Kidney (tissue), 14 donors: ENCODE measurements around the gene PALD1. TPM values are rescaled to one million over a fixed set of nuclear protein-coding genes. Genes with fewer than 3 reads are reported as not detected.

Source experiments
- DNase-seq, 5 donors: peaks; one replicate each; pipeline ENCODE4 v3.0.0-alpha.2; 2013 to 2020
- FAIRE-seq: peaks from 2 replicates; lab custom pipeline; 2012; peaks lifted over from hg19 to GRCh38; lab: Jason Lieb, UNC
- H3K27ac ChIP-seq, 2 donors: one replicate each; pipeline ENCODE4 v1.7.0; 2013; ENCODE audit warnings: low read depth in 2 of 2, low read length in 2 of 2, inconsistent platforms in 1 of 2
- H3K27me3 ChIP-seq: one replicate; pipeline ENCODE4 v1.7.1; 2013; ENCODE audit warnings: low read length, inconsistent platforms; ENCODE audit not compliant: control insufficient read depth, insufficient read depth
- H3K36me3 ChIP-seq, 3 donors: one replicate each; pipeline versions ENCODE4 v1.7.0 to v1.7.1; 2013; ENCODE audit warnings: low read length in 3 of 3, control low read depth in 1 of 3, inconsistent platforms in 1 of 3; ENCODE audit not compliant: insufficient read depth in 3 of 3, control insufficient read depth in 2 of 3
- H3K4me1 ChIP-seq, 3 donors: one replicate each; pipeline versions ENCODE4 v1.7.0 to v1.7.1; 2013; ENCODE audit warnings: low read length in 3 of 3, inconsistent platforms in 1 of 3, low read depth in 1 of 3; ENCODE audit not compliant: control insufficient read depth in 2 of 3, insufficient read depth in 2 of 3
- H3K4me3 ChIP-seq, 3 donors: one replicate each; pipeline versions ENCODE4 v1.7.0 to v1.8.1; 2013; ENCODE audit warnings: low read length in 3 of 3, control low read depth in 1 of 3, inconsistent platforms in 1 of 3
- H3K9ac ChIP-seq, 3 donors: one replicate each; pipeline versions ENCODE4 v1.7.0 to v1.7.1; 2013; ENCODE audit warnings: low read length in 3 of 3, control low read depth in 1 of 3, inconsistent platforms in 1 of 3
- H3K9me3 ChIP-seq, 3 donors: one replicate each; pipeline versions ENCODE4 v1.7.0 to v1.7.1; 2013; ENCODE audit warnings: low read length in 3 of 3, control low read depth in 1 of 3, inconsistent platforms in 1 of 3; ENCODE audit not compliant: control insufficient read depth in 2 of 3, insufficient read depth in 1 of 3
- CTCF ChIP-seq: IDR thresholded peaks from 3 replicates; pipeline ENCODE4 v1.5.1; 2012; ENCODE audit warnings: mild to moderate bottlenecking, moderate library complexity, borderline replicate concordance; ENCODE audit not compliant: insufficient read depth; ENCODE audit errors: extremely low read depth
- intact Hi-C: fragments of 100-400 bp; cut with DNase I; formaldehyde crosslinking; loops from one replicate; pipeline ENCODE4 v1.11.1; 2022
- polyA plus RNA-seq: library from polyadenylated mRNA; stranded (reverse); fragments of 350-450 nt; fragmentation: Illumina TruSeq; extraction: RNeasy Lipid Tissue Mini Kit (QIAGEN cat#74804); gene quantifications from one replicate; pipeline ENCODE4 v1.2.3, GENCODE V29; 2014; ENCODE audit warnings: low read depth, low replicate concordance; ENCODE audit not compliant: insufficient read depth
- total RNA-seq: library from RNA; stranded (reverse); fragmentation: NEBNext Ultra II Directional; extraction: Animal tissue kit (Norgen Biotek cat#: 25700); gene quantifications from one replicate; pipeline ENCODE4 v1.2.1, GENCODE V29; 2021
- donor health status: control.
- donor health status: control.
- donor health status: control.
- donor health status: control.
- donor health status: control.
- donor health status: DM: yes; HTN: yes; CAD: no.
- donor health status: Normal renal cell carcinoma (clear cell type).

Gene PALD1
- total and polyA plus RNA-seq, 2 donors from 2014 or later, result 3.0 to 14.4 TPM

DNA sequence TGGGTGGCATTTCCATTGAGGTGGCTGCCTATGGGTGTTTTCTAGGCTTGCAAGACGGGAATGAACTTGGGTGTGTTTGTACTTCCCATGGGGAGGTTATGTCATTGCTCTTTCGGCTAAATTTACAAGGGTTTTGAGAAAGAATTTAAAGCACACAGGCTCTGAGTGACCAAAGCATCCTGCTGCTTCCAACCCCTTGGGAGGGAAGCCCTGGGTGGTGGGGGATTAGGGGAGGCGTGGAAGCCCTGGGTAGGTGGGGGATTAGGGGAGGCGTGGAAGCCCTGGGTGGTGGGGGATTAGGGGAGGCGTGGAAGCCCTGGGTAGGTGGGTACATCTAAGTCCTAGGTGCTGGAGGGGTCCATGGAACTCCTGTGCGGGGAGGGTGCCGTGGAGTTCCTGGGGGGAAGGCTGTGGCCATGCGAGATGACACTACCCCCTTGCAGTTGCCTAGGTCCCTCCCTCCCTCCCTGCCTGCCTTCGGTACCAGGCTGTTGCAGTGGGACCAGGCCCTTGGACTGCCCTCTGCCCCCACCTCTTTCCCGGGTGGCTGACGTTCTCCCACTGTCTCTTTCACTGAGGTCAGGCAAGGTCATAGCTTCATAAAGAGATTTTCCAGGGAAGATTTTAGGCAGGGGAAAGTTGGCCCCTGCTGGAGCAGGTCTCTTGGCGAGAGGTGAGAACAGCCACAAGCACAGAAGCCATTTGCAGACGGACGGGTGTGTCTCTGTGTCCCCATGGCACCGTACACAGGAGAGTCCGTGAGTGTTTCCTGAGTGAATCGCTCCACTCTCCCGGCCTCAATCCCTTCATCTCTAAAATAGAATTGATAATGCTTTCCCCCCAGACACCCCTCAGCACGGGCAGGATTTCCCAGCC lies 104.5 kb downstream of the PALD1 start:
- no peaks in the 10 kb centered on the region for H3K9me3 ChIP-seq
- no peak for FAIRE-seq
- no peak overlapping the region for H3K27ac ChIP-seq
- no peak overlapping the region for H3K4me3 ChIP-seq
- no peak for TF ChIP-seq CTCF
- intact Hi-C loops, result no loop called here
- H3K27me3 ChIP-seq, result no peaks in the 10 kb centered on the region
- H3K36me3 ChIP-seq, result no peaks in the 10 kb centered on the region
- peak in 1 of 5 donors; percentile 24 for DNase-seq
- H3K4me1 ChIP-seq, result no peaks in the 10 kb centered on the region
- no peak overlapping the region for H3K9ac ChIP-seq

GRCh38 chr10:70583669-70584037 lies 105.1 kb downstream of the PALD1 start:
- TF ChIP-seq CTCF, result no peak
- no peaks in the 10 kb centered on the region for H3K9me3 ChIP-seq
- H3K36me3 ChIP-seq, result no peaks in the 10 kb centered on the region
- DNase-seq (peak in 3 of 5 donors; percentile 22 to 77 (median 27)), FAIRE-seq (no peak)
- H3K9ac ChIP-seq, result no peak overlapping the region
- intact Hi-C loops, result no loop called here
- no peak overlapping the region for H3K27ac ChIP-seq
- no peaks in the 10 kb centered on the region for H3K27me3 ChIP-seq
- H3K4me3 ChIP-seq, result no peak overlapping the region
- no peaks in the 10 kb centered on the region for H3K4me1 ChIP-seq

DNA sequence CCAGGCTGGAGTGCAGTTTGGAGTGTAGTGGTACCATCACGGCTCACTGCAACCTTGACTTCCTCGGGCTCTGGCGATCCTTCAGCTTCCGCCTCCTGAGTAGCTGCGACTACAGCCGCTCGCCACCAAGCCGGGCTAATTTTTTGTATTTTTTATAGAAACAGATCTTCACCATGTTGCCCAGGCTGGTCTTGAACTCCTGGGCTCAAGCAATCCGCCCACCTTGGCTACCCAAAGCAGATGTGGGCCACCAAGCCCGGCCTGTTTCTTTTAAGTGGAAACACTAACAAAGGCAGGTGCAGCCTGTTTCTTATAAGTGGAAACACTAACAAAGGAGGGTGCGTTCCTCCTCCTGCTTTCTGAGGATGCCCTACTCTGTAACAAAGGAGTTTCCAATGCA lies 105.8 kb downstream of the PALD1 start:
- Histone ChIP-seq H3K27me3 (no peaks in the 10 kb centered on the region), H3K4me1 (no peaks in the 10 kb centered on the region), H3K36me3 (no peaks in the 10 kb centered on the region), H3K9ac (no peak overlapping the region), H3K9me3 (no peaks in the 10 kb centered on the region), H3K27ac (no peak overlapping the region), H3K4me3 (no peak overlapping the region)
- DNase-seq (peak in 1 of 5 donors; percentile 39), FAIRE-seq (no peak)
- TF ChIP-seq CTCF, result no peak
- intact Hi-C loops, result no loop called here
